HG03064 (cell line): ENCODE results near the gene ANO1.

ENCODE experiments used
- ATAC-seq: cut with Tn5 transposase; IDR thresholded peaks from one replicate; pipeline ENCODE4 v1.9.1; 2021; ENCODE audit warnings: low read depth; ENCODE audit not compliant: unreplicated experiment

The ANO1 gene

GRCh38 chr11:70072461-70072860 is 5.7 kb upstream of the ANO1 start:
- no peak for ATAC-seq

DNA sequence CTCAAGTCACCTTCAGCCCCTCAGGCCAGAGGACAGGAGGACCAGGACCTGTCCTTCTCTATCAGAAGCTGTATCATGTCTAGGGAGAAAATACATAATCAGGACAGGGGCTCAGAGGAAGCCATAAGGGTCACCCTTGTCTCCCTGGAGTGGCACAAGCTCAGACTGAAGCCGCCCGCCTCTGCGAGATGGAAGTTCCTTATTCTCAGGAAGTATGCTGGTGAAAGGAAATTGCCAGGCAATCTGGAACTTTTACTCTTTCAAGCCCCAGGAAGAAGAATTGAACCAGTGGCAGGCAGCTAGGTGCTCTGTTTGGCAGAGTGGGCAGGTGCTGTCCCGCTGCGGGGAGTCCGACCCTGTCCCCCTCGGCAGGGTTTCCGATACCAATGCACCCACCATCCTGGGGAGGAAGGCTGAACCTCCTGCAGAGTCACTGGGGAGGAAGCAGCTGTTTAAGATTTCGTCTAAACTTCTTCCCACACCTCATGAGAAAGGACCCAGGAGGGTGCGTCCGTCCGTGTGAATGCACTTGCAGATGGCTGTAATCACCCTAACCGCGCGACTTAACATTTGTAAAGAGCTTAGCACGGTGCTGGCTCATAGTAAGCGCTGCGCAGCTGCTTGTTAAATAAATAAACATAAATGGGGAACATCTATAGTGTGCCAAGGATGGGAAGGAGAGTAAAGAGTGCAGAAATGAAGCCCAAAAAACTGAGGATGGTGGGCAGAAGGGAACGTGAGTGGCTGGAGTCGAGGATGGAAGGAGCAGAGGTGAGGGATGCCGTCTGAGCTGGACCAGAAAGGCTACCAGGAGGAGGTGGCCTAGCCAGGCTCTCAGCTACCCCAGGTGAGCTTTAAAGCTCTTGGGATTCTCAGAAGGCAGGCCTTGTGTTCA is 5.0 kb upstream of the ANO1 start:
- ATAC-seq: no peak

DNA sequence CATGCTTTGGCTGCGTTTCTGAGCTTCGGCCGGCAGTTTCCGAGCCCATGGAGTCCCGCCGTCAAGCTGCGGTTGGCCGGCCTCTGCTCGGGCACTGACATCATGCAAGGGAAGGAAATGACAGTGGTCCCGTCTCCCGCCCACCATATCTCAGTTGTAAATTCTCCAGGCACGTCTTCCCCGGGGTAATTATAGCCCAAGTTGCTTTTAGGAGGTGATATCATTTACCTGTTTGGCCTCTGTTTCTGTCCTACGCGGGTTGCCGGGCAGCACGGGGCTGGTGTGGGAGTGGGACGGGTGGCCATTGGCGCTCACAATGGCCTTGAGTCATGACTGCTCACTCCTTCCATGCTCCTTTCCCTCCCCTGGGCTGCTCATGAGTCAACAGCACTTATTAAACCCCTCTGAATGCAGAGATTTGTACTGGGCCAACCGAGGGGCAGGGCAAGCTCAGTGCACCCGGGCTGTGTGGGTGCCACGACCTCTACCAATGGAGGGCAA is 4.2 kb upstream of the ANO1 start:
- ATAC-seq: no peak

- no peak for ATAC-seq
Observed at GRCh38 chr11:70074746-70075145, 3.4 kb upstream of the ANO1 start.

DNA sequence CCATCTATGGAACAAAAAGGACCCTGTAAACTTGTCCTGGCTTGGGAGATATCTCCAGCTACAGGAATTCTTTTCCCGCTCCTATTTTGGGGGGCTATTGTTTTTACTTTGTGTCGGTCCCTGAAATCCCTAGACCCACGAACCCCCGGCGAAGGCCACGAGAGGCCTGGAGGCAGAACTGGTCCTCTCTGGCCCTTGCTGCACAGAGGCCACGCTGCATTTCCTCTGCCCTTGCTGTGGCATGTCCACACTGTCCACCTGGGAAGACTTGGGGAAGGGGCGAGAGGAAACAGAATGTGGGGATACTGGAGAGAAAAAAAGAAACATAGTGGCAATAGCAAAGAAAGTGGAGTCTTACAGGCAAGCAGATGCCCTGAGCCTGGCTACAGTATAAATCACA is 2.3 kb upstream of the ANO1 start:
- ATAC-seq: no peak

- no peak for ATAC-seq
Observed at GRCh38 chr11:70076461-70076931, 1.6 kb upstream of the ANO1 start.

DNA sequence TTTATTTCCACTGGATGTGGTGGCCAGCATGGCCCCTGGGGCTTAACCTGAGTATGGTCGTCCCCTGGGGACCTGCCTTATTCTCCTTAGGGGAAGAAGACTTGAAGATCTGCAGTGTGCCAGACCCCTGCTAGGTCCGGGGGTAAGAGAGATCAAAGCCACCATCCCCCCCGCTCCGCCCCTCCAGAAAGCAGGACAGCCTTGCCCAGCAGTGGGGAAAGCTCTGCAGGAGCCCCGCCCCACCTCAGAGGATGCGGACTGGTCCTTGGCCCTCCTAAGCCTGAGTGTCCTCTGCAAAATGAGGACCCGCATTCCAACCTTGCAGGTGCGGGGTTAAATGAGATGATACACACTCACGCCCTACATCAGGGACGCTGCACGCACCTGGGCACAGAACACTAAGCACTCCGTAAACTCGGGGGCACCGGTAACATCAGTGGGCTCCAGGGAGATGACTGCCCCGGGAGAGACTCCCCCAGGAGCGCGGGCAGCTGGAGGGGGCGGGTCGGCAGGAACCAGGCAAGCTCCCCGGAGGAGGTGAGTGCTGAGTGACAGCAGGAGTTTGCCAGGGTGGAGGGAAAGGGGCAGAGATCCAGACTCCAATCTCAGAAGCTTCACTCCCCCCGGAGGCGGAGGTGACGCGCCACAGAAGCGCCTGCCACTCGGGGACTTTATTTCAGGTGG is 564 bp upstream of the ANO1 start:
- ATAC-seq: no peak

GRCh38 chr11:70078781-70079616 is 882 bp downstream of the ANO1 start:
- ATAC-seq: no peak

DNA sequence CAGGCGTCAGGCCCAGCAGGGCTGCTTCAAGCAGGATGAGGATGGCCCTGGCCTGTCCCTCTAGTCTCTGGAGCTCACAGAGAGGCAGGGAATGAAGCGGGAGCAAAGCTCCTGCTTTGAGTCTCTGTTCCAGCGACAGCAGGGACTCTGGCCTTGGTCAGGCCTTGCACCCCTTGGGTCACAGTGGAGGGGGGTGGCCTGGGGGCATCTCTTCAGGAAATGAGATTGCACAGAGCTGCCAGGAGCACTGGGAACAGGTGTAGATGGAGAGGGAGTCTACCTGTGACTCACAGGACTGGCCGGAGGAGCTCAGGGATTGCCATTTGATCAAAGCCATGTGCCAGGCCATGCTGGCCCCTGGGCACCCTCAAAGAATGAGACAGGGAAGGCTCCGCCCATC is 1.6 kb downstream of the ANO1 start:
- ATAC-seq: no peak

DNA sequence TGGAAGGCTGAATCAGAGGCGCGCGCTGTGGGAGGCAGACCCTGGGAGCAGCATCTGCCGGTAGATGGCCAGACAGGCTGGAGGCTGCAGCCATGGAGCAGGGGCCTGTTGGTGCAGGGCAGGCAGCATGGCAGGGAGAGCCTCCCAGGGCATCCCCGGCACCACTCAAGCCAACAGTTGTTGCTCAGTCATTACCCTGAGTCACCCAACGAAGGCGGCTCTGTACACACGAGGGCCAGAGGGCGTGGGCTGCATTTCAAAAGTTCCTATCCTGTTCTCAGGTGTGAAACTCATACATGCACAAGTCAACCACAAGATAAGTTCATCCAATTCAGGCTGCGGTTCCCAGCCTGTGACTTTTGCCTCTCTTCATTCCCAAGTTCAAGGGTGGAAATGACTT is 2.6 kb downstream of the ANO1 start:
- no peak for ATAC-seq

- ATAC-seq: no peak
Observed at GRCh38 chr11:70082829-70083228, 4.7 kb downstream of the ANO1 start.

DNA sequence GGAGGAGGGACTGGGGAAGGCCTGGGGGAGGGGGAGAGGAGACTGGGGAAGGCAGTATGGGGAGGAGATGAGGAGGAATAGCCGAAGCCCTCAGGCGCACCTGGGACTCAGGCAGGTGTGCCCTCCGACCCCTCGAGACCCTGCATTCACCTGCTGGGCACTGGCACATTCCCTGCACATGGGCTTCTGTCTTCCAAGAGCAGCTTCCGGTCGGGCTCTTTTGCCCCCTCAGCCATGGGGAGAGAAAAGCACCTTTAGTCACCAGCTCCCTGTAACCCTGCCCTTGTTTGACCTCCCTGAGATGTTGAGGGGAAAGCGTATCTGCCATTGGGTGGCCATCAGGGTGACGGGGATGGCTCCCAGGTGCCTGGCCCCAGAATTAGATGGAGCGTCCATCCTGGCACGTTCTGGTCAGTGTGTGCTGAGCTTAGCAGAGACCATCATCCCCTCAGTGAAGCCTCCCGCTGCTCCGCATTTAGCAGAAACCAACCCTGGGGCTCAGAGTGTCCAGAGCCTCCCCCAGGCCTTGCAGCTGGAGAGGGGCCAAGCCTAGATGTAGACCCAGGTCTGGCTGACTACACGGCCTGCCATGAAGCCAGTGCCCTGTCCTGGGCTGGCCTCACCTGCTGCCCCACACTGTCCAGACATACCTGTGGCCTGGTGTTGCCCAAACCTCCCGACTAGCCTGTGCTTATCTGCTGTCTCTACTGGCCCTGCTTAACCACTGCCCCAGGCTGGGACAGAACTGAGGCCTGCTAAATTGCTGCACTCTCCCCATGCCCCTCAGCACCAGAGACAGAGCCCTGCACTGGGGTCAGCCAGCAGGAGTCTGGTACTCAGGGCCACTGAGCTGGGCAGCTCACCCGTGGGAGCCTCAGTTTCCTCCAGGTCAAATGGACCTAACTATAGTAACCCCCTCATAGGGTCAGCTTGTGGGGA is 6.2 kb downstream of the ANO1 start:
- no peak for ATAC-seq

DNA sequence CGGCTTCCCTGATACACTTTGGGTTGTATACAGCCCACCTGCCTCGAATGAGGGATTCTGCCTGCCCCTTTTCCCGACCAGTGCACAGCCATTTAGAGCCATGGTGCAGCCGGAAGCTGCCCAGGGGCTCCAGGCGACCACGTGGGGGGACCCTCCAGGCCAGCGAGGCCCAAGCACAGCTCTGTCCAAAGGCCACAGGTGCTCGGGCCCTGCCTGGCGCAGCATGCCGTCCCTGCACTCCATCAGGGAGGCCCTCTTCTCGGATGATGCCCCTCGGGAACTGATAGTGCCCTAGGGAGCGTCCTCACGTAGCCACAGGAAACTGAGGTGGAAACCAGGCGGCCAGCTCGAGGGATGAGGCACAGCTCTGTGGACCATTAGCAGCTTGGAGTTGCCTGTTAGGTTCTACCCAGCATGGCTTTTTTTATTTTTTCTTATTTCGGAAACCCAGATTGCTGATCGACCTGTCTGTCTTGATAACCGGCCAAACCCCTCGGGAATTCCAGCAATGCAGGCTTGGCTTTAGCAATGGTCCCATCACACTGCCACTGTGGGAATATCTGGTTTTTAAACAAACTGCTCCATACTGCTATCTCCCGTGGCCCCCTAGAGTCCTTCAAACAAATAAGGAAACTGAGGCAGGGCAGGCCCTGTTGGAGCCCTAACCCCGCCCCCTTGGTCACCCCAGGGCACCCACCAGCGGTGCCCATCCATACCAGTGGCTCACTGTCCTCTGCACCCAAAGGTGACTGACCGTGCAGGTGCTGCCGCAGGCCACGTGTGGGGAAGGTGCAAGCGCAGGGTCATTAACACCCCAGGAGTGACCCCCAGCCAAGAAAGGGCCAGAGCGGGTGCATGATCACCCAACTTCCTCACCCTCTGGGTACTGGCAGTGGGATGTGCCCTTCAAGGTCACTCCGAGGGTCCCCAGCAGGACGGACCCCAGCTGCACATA is 8.0 kb downstream of the ANO1 start:
- no peak for ATAC-seq

- ATAC-seq: no peak
Observed at GRCh38 chr11:70087446-70088167, 9.5 kb downstream of the ANO1 start.

- ATAC-seq: no peak
Observed at GRCh38 chr11:70088735-70089250, 10.7 kb downstream of the ANO1 start.

- ATAC-seq: no peak
Observed at GRCh38 chr11:70089631-70090030, 11.5 kb downstream of the ANO1 start.

GRCh38 chr11:70090961-70091381 is 12.9 kb downstream of the ANO1 start:
- no peak for ATAC-seq

DNA sequence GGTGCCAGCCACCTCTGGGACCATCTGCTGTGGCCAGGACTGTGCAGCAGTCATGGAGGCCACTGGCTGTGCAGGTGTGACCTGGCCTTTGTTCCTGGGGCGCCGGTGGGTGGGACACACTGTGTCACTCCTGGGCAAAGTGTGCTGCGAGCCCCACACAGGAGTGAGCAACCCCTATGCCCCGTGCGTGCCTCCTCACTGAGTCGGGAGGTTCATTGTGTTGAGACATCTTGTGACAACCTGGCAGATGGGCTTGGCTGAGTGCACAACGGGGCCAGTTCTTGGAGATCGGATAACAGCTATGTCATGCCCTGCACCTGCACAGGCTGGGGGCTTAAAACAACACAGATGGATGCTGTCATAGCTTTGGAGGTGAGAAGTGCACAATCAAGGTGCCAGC is 13.5 kb downstream of the ANO1 start:
- ATAC-seq: no peak
